A673 (cell line): ENCODE data around the gene DUS2.

Source experiments
- CTCF ChIP-seq: fragments of 300-800, 200-600 bp; sonication (generic); conservative IDR thresholded peaks from 2 replicates; pipeline ENCODE4 v1.5.1; 2017; ENCODE audit warnings: low read depth, mild to moderate bottlenecking, antibody characterized with exemption, low read length, moderate library complexity, mixed read lengths
- EZH2 ChIP-seq: fragments of 200-600 bp; sonication (generic); IDR thresholded peaks from 2 replicates; pipeline ENCODE4 v1.6.1; 2017; ENCODE audit warnings: borderline replicate concordance, low read depth, mild to moderate bottlenecking, mixed read lengths, antibody characterized with exemption, low read length; ENCODE audit not compliant: poor library complexity, severe bottlenecking

- TF ChIP-seq EZH2 (no peak), CTCF (no peak)
Measured at GRCh38 chr16:68078701-68079375, 55.8 kb downstream of the DUS2 start.
